OCI-M1 (cell line): Measurements from ENCODE around the gene KIAA0930.
"Not testable (repeated sequence)": the region's sequence is repeated elsewhere in the genome, so short reads cannot be mapped to it uniquely, and the experiment has no call there.

Experiments
- DNase-seq: peaks from one replicate; lab custom pipeline; 2025; lab: John Stamatoyannopoulos, UW

The KIAA0930 gene

GRCh38 chr22:45200860-45201511 is 39.7 kb downstream of the KIAA0930 start:
- DNase-seq = no peak

GRCh38 chr22:45200230-45200629 is 40.5 kb downstream of the KIAA0930 start:
- DNase-seq = no peak

GRCh38 chr22:45199723-45200122 is 41.0 kb downstream of the KIAA0930 start:
- DNase-seq = no peak

GRCh38 chr22:45198463-45198795 is 42.3 kb downstream of the KIAA0930 start:
- no peak for DNase-seq

- no peak for DNase-seq
Observed at GRCh38 chr22:45197606-45198462, 42.9 kb downstream of the KIAA0930 start.

- DNase-seq = no peak
Observed at GRCh38 chr22:45196926-45197605, 43.6 kb downstream of the KIAA0930 start.

- no peak for DNase-seq
Observed at GRCh38 chr22:45196308-45196707, 44.4 kb downstream of the KIAA0930 start.

GRCh38 chr22:45195616-45196015 is 45.1 kb downstream of the KIAA0930 start:
- no peak for DNase-seq

- no peak for DNase-seq
Observed at GRCh38 chr22:45194686-45195085, 46.0 kb downstream of the KIAA0930 start.

GRCh38 chr22:45192701-45193187 is 48.0 kb downstream of the KIAA0930 start:
- peak; percentile 69 for DNase-seq

GRCh38 chr22:45191746-45192145 is 48.9 kb downstream of the KIAA0930 start:
- DNase-seq = not testable (repeated sequence)

GRCh38 chr22:45190202-45190872 is 50.4 kb downstream of the KIAA0930 start:
- DNase-seq = no peak

- DNase-seq = no peak
Observed at GRCh38 chr22:45188779-45189178, 51.9 kb downstream of the KIAA0930 start.

GRCh38 chr22:45187891-45188290 is 52.8 kb downstream of the KIAA0930 start:
- DNase-seq = no peak

GRCh38 chr22:45185718-45186514 is 54.8 kb downstream of the KIAA0930 start:
- no peak for DNase-seq

GRCh38 chr22:45183974-45184373 is 56.7 kb downstream of the KIAA0930 start:
- DNase-seq = no peak

- DNase-seq = no peak
Observed at GRCh38 chr22:45181766-45182165, 58.9 kb downstream of the KIAA0930 start.

GRCh38 chr22:45181240-45181639 is 59.5 kb downstream of the KIAA0930 start:
- DNase-seq = no peak

GRCh38 chr22:45180146-45180679 is 60.5 kb downstream of the KIAA0930 start:
- DNase-seq = no peak

GRCh38 chr22:45179276-45180049 is 61.2 kb downstream of the KIAA0930 start:
- no peak for DNase-seq
